NCI-H446 (cell line): Measurements from ENCODE around the gene MED15.
A peak's percentile ranks its signal among the peaks of the same experiment; 100 is the strongest.
"Not testable (repeated sequence)": the region's sequence is repeated elsewhere in the genome, so short reads cannot be mapped to it uniquely, and the experiment has no call there.

Experiments
- DNase-seq, 2 experiments: peaks; one replicate each; lab custom pipeline; 2025; lab: John Stamatoyannopoulos, UW

The MED15 gene

DNA sequence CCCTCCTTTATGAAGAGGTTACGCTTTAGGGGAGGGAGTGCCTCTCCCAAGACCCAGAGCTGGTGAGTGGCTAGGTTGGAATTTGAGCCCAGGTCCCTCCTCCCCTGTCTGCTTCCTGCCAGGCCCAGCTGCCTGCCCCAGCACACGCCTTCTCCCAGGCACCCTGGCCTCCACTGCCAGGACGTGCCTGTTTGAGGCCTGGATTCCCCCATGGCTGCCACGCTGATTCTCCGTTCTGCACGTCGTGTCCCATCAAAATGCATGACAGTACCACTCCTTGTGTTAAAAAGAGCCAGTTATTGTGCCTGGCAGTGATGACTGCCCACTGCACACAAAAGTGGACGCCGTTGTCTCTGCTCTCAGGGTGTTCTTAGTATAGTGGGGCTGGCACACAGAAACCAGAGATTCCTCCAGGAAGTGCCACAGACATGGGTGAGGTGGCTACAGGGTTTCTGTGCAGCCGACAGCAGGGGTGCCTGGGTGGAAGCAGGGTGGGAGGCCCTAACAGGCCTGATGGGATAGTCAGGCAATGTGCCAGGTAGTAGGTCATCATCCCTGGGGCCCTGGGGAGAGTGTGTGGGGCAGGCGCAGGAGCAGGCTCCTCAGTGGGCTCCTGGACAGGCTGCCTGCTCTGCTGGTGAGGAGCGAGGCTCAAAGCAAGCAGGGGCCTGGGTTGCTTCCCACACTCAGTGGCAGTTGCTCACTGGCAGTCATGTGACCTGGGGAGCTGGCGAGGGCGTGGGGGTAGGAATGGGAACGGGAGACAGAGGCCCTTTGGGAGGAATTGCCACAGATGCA is 24.2 kb downstream of the MED15 start:
- no peak for DNase-seq

- no peak for DNase-seq
These were observed 25.0 kb downstream of the MED15 start for GRCh38 chr22:20532256-20532993.

DNA sequence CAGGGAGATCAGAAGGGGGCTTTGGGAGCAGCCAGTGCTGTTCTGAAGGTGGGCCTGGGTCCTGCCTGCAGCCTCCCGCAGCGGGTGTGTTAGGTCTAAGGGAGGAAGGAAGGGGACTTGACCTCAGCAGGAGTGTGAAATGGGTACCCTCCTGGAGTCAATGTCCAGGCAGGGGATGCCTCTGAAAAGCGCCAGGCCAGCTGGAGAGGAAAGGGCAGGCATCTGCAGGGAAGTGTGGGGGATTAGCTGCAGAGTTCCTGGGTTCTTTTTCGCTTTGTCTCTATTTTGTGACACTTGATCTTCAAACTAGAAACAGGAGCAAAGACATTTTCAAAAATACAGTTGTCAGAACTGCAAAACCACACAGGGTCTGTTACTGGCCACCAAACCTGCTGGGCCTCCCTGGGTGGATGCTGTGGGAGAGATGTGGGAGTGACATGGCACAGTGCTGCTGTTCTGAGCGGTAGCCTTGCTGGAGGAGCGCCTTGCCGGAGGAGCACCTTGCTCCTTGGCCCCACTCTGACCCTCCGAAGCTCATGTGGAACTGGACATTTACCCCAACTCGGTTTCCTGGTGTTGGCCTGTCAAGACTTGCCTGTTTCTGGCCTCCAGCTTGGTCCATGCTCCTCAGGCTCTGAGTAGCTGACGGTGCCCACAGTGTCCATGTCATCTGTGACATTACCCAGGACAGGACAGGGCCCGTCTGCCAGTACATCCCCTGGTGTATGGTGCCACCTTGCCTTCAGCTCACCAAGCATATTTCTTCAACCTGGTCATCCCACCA is 25.9 kb downstream of the MED15 start:
- DNase-seq, result no peak

- DNase-seq, result no peak
These were observed 26.5 kb downstream of the MED15 start for GRCh38 chr22:20533879-20534265.

DNA sequence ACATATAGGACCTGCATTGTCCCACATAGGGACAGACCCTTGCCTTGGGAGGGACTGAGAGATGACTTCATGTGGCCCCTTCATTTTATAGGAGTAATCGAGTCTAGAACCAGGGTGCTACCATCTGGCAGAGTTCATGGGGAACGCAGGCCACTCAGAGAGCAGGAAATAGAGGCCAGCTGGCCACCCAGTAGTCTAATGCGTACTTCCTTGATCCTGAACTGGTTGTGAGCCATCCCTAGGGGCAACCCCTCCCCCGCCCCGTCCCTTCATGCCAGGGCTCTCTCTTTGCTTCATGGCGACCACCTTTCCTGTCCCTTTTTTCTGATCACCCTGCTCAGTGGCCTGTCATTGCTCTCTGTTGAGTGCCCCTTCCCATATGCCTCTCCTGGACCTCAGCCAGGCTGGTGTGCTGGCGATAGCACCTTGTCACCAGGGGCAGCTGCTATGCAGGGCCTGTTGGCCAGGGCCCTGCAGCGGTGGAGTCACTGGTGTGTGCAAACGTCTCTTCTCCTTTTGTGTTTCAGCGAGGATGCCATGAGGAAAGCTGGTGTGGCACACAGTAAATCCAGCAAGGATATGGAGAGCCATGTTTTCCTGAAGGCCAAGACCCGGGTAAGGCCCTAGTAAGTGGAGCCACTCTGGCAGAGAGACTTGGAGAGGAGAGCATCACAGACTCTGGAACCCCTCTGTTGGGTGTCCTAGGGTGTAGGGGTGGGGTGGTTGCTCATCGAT is 29.3 kb downstream of the MED15 start:
- DNase-seq, result peak in 1 of 2 experiments; percentile 44

DNA sequence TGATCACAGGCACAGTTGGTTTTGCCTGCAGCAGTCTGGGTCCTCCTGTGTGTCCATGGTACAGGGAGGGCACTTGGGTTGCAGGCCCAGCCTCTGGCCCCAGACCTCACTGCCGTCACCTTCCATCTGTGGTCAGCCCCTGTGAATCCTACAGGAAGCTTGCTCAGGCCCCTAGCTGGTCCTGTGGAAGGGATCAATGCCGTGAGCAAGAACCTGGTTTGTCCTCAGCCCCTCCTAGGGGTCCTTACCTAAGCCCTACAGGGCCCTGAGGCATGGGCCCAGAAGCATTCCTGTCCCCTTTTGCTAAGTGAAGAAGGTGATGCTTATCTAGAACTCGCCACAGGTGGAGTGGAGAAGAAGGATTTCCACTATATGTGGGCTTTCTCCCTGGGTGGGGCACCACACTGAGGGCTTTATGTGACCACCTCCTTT is 29.9 kb downstream of the MED15 start:
- no peak for DNase-seq

DNA sequence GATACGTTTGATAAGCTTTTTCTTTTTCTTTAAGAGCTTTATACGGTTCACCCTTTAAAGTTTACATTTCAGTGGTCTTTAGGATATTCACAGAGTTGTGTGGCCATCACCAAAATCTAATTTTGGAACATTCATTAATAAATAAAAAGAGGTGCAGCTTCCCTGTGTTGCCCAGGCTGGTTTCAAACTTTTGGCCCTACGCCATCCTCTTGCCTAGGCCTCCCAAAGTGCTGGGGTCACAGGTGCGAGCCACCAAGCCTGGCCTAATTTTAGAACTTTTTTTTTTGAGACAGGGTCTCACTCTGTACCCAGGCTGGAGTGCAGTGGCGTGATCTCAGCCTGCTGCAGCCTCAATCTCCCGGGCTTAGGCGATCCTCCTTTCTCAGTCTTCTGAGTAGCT is 30.6 kb downstream of the MED15 start:
- DNase-seq, result no peak

- DNase-seq, result not testable (repeated sequence)
These were observed 31.5 kb downstream of the MED15 start for GRCh38 chr22:20538875-20539274.

DNA sequence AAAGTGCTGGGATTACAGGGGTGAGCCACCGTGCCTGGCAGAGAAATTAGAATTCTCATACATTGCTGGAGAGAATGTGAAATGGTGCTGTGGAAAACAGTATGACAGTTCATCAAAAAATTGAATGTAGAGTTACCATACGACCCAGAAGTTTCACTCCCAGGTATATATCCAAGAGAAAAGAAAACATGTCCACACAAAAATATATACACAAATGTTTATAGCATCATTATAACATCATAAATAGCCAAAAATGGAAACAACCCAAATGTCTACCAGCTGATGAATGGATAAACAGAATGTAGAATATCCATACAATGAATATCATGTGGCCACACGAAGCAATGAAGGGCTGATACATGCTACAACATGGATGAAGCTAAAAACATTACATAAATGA is 34.6 kb downstream of the MED15 start:
- no peak for DNase-seq

- DNase-seq, result no peak
These were observed 35.3 kb downstream of the MED15 start for GRCh38 chr22:20542736-20543135.

DNA sequence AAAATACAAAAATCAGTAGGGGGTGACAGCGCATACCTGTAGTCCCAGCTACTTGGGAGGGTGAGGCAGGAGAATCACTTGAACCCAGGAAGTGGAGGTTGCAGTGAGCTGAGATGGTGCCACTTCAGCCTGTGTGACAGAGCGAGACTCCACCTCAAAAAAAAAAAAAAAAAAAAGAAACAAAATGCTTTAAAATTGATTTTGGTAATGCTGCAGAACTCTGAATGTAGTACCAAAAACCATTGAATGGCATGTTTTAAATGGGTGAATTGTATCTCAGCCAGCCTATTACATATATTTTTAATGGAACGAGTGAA is 37.9 kb downstream of the MED15 start:
- not testable (repeated sequence) for DNase-seq

DNA sequence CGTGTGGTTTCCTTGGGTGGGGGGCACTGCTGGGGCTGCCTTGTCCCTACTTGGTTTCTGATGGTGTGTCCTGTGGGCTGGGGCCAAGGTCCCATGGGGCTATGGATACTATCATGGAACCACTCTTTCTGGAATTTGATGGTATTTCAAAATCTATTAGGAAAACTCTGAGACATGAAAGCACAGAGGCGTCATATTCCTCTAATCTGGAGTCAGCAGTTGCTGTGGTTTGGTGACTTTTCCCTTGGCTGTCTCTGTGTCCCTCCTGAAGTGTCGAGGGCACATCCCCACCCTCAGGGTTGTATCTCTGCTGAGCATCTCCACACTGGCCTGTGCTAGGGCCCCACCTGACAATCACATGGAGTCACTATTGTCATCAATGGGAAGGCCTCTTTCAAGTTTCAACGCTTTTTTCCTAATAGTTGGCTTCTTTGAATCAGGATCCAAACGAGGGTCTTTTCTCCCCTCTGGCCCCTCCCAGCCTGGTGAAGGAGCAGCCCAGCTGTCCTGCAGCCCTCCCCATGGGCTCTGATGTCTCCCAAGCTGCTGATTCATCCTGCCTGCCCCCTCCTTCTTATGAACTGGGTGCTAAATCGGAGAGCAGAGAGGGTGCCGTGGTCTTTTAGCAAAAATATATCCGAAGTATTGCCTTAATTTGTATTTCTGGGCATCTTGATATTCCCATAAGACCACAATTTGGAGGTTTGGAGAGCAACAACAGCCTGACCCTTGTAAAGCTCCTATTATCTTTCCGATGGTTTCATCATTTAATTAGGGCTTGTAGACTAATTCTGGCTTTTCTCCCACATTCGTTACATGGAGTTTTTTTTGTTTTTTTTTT is 38.5 kb downstream of the MED15 start:
- DNase-seq, result no peak

- DNase-seq, result no peak
These were observed 39.1 kb downstream of the MED15 start for GRCh38 chr22:20546541-20546950.

DNA sequence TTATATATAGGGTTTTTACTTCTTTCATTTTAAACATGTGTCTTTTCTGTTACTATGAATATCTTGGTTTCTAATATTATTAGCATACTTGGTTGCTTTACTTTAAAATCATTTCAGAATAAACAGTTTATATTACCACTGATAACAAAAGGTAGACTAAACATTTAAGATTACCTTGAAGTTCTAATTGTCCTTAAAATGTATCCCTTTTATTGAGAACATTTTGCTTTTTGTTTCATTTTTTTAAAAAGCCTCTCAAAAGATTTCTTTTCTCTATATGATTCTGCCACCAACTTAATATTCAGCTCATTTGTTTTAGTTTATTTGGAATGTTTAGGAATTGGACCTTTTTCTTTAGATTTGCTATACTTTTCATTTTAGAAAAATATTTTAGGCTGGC is 39.6 kb downstream of the MED15 start:
- DNase-seq, result no peak

DNA sequence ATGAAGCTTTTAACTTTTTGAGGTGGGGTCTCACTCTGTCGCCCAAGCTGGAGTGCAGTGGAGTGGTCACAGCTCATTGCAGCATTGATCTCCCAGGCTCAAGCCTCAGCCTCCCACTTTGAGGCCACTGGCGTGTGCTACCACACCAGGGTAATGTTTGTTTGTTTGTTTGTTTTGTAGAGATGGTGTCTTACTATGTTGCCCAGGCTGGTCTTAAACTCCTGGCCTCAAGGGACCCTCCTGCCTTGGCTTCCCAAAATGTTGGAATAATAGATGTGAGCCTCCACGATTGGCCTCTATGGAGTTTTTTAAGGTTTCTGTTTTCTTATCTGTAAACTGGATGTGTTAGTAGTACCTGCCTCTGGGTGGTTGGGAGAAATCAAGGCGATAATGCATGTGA is 41.4 kb downstream of the MED15 start:
- DNase-seq, result no peak

DNA sequence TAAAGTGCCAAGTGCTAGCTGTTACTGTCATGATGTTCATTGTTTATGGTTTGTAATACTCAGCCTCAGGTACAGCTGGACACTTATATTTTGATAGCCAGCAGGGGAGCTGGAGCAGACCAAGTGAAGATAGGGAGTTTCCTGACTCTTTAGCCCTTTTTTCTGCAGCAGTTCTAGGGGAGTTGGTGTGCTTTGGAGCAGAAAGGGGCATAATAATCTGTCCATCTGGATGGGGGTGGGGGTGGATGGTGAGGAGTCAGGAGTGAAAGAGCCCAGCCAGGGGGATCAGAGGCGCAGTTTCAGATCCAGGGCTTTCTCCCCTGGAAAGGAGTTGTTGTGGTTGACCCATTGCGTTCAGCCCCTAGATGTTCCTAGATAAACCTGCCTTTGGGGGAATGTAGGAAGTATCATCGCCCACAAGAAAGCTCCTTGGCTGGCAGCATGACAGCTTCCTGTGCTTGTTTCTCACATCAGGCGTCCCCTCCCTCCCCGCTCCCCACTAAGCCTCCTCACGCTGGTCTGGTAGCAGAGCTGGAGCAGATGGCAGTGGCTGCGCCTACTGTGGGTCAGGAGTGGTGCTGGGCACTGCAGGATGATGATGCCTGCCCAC is 41.9 kb downstream of the MED15 start:
- DNase-seq, result peak in 1 of 2 experiments; percentile 48

DNA sequence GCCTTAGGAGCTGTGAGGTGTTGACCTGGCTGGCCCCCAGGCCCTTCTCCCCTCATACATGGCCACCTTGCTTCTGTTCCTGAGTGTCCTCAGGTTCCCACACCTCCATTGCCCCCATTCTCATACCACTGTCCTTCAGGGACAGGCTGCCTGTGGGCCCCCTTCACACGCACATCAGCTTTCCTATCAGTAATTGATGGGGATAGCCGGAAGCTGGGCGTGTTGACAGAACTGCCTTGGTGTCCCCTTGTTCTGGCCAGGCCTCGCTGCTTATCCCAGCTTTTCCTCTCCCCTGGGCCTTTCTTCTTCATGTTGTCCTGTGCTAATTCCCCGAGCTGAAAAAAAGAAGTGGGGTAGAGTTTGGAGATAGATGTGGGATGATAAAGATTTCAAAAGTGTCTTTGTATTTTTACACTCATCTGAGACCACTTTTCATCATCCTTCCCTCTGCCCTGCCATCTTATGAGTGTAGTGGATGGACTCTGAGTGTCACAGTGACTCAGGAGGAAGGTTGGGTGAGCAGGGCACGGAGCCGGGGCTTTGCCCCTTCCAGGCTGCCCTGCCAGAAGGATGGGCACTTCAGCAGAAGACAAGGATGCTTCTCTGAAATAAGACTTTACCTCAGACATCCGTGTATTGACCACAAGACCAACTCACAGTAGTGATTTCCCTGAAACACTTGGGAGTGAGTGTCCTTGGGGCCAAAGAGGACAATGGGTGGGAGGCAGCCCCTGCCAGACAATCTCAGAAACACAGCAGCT is 42.8 kb downstream of the MED15 start:
- no peak for DNase-seq

- DNase-seq, result no peak
These were observed 43.7 kb downstream of the MED15 start for GRCh38 chr22:20550851-20551744.
